HG03196 (cell line): ENCODE data around the gene TBX4.
"Not testable (repeated sequence)": the region's sequence is repeated elsewhere in the genome, so short reads cannot be mapped to it uniquely, and the experiment has no call there.

ENCODE experiments used
- ATAC-seq: cut with Tn5 transposase; IDR thresholded peaks from one replicate; pipeline ENCODE4 v1.9.1; 2021; ENCODE audit not compliant: unreplicated experiment

Gene TBX4

DNA sequence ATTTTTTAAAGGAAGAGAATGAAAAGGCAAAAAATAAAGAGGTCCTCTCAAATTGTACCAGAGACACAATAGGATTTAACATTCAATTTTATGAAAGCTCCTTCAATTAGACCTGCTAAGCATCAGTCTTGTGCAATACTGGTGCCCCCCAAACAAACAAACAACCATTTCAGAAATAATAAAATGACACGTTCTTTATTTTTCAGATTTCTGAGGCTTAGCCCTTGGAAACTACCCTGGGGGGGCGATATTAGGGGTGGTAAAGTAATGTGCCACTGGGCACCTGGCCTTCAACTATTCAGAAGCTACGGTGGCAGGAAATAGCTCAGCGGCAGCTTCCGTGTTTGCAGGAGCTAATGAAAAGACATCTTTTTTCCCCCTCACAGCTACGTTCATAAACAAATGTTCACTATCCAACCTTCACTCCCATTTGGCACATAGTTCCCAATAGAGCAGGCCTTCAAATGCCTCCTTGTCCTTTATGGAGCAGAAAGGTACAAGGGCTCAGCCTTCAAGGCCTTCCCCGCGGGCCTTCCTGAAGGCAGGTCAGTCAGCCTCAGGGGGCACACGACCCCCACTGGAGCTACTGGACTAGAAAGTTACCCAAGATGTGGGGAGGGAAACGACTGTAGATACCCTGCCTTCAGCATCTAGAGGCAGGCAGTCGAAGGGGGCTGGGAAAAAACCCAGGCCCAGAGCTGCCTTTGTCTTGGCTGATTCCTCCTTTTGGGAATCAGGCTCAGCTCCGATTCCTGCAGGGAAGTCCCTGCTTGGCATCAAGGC lies 44.1 kb downstream of the TBX4 start:
- no peak for ATAC-seq

- no peak for ATAC-seq
Observed at GRCh38 chr17:61496957-61497653, 44.9 kb downstream of the TBX4 start.

- no peak for ATAC-seq
Observed at GRCh38 chr17:61498042-61498994, 46.1 kb downstream of the TBX4 start.

GRCh38 chr17:61499632-61500031 lies 47.4 kb downstream of the TBX4 start:
- ATAC-seq, result no peak

GRCh38 chr17:61500287-61500686 lies 48.1 kb downstream of the TBX4 start:
- no peak for ATAC-seq

DNA sequence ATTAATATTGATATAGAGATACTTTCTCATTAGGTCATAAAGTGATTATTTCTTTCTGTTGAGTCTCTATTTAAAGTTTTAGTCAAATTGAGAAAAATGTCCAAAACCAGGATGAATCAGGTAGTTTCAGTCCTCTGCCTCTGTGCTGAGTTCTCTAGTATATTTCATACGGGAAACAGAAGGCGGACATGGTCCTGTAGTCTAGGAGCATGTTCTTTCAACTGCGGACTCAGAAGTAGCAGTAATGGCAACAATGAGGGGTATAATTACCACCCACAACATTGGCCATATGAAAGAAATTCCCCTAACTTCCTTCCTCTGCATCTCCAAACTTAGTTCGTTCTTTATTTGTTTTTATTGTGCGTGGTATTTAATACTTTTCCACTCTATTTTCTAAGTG lies 50.1 kb downstream of the TBX4 start:
- no peak for ATAC-seq

DNA sequence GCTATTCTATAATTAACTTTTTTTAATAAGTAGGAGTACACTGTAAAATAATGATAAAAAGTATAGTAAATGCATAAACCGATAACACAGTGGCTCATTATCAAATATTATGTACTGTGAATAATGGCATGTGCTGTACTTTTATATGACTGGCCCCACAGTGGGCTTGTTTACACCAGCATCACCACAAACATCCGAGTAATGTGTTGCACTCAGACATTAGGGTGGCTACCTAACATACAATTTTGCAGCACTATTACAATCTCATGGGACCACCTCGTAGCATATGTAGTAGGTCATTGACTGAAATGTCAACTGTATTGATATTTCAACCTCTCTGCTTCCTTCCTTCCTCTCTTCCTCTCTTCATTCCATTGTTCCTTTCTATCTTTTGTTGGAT lies 51.7 kb downstream of the TBX4 start:
- no peak for ATAC-seq

GRCh38 chr17:61504697-61505096 lies 52.5 kb downstream of the TBX4 start:
- no peak for ATAC-seq

DNA sequence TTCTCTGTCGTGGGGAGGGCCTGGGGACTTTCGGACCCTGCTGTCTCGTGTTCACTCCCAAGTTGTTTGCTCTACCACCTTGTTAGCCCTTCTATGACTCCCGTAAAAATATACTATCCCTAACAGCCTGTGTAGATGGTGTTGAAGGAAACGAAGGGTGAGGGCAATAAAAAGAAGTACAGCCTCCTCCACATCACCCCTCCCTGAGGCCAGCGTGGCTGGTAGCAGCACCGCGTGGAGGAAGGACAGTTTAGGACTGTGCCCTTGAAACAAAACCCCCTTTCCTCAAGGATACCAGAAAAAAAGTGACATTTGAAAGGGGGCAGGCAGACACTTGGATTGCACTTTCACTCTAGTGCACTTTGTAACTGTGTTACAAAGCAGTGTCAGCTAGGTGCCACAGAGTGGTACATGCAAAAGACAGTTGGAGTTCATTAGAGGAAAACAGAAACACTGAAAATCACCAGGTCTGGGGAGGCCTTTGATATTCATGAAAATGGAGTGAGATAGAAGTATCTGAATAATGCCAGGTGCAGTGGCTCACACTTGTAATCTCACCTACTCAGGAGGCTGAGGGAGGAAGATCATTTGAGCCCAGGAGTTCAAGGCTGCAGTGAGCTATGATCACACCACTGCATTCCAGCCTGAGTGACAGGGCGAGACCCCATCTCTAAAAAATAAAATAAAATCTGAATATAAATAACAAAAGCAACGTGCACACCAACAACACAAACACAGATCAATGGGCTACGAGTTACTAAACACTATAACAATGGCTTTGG lies 53.8 kb downstream of the TBX4 start:
- ATAC-seq, result no peak

- ATAC-seq, result no peak
Observed at GRCh38 chr17:61507383-61508066, 55.3 kb downstream of the TBX4 start.

GRCh38 chr17:61508912-61509311 lies 56.7 kb downstream of the TBX4 start:
- ATAC-seq, result no peak

DNA sequence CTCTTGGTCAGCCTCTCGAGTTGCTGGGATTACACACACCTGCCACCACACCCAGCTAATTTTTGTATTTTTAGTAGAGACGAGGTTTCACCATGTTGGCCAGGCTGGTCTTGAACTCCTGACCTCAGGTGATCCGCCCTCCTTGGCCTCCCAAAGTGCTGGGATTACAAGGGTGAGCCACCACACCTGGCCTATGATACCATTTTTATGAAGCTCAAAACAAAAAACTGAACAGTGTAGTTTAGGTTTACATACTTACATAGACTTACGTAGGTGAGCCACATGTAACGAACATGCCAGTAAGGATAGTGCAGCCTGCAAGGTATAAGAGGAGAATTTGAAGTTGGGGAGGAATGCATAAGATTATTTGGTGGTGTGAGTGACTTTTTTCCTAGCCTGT lies 57.2 kb downstream of the TBX4 start:
- ATAC-seq, result not testable (repeated sequence)

- ATAC-seq, result no peak
Observed at GRCh38 chr17:61510237-61510636, 58.0 kb downstream of the TBX4 start.

DNA sequence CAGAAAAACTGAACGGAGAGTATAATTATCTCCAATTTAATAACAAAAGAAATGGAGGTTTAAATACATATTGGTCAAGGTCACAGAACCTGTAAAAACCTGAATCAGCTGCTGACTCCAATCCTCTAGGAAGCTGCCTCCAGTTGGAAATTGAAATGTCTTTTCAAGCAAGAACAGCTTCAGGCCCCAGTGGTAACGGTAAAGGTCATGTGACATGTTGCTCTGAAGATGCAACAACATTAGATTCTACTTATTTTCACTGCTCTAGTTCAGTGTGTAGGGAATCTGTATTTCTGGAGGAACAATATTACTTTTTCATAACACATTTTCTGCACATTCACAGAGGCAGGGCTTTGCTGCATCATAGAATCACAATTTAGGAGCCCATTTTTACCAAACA lies 58.8 kb downstream of the TBX4 start:
- no peak for ATAC-seq

GRCh38 chr17:61511480-61512182 lies 59.4 kb downstream of the TBX4 start:
- ATAC-seq, result no peak

GRCh38 chr17:61514491-61514890 lies 62.3 kb downstream of the TBX4 start:
- ATAC-seq, result no peak

DNA sequence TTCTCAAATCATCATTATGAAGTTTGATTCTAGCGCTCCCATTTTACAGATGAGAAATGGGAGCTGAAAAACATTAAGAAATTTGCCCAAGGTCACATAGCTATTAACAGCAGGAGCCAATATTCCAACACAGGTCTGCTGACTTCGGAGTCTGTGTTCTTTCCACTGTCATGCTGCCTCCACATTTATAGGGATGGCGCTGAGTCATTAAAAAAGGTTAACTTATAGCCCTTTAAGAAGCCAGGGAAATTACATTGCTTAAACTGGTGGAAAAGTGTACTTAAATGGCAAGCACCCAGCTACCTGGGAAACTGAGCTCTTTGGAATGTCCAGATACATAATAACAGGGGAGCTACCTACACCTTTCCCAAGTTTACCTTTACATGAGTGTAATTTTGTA lies 65.0 kb downstream of the TBX4 start:
- ATAC-seq, result no peak

- ATAC-seq, result no peak
Observed at GRCh38 chr17:61517843-61518606, 65.8 kb downstream of the TBX4 start.

DNA sequence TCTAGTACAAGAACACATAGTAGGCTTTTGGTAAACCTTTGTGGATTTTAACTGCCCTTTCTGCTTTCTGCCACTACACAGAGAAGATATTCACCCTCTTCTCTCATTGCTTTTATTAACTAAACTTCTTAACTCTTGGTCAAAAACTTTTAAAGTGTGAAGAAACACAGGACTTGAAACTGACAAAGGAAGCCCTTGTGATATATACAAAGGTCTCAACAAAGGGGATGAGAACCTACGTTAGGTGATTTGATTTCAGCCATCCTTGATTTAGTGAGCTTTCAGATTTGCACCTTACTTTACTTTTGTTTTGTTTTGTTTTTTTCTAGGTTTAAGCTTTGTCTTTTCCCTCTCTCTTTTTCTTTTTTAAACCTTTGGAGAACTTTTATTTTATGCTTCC lies 66.9 kb downstream of the TBX4 start:
- no peak for ATAC-seq
